Measurements from ENCODE around the gene ADSS2. TPM values are rescaled to one million over a fixed set of nuclear protein-coding genes. Genes with fewer than 3 reads are reported as not detected.
"Not testable (repeated sequence)": the region's sequence is repeated elsewhere in the genome, so short reads cannot be mapped to it uniquely, and the experiment has no call there.

Gene ADSS2
- total and polyA plus RNA-seq, 2 experiments from 2014 or later: 55.1 to 101 TPM

DNA sequence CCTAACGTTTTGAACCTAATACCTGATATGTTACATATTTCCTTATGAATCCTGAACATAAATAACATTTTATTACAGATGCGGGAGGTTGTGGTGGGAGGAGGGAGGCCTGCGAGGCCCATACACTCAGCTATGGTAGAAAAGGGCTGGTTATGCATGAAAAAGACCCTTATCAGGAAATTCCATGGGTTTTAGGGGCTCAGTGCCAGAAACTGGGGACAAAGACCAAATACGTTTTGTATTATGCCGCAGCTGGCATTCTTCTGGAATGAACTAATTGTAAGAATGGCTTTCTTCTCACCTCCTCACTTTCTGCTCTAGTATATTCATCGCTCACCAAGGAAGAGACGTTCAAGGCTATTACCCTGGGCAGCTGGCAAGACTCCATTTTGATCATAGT is 76.7 kb downstream of the ADSS2 start (continued):
- TF ChIP-seq POLR2AphosphoS5 (IDR thresholded peaks at IDR 0.05; ENCODE audit: low read depth) (no peak), EZH2phosphoT487 (IDR thresholded peaks at IDR 0.05; ENCODE audit: unreplicated experiment) (no peak), JUNB (IDR thresholded peaks at IDR 0.05; ENCODE audit: unreplicated experiment) (no peak), EZH2 (IDR thresholded peaks at IDR 0.05; ENCODE audit: low read depth, unreplicated experiment) (no peak)
- TF ChIP-seq, protein P1, sequence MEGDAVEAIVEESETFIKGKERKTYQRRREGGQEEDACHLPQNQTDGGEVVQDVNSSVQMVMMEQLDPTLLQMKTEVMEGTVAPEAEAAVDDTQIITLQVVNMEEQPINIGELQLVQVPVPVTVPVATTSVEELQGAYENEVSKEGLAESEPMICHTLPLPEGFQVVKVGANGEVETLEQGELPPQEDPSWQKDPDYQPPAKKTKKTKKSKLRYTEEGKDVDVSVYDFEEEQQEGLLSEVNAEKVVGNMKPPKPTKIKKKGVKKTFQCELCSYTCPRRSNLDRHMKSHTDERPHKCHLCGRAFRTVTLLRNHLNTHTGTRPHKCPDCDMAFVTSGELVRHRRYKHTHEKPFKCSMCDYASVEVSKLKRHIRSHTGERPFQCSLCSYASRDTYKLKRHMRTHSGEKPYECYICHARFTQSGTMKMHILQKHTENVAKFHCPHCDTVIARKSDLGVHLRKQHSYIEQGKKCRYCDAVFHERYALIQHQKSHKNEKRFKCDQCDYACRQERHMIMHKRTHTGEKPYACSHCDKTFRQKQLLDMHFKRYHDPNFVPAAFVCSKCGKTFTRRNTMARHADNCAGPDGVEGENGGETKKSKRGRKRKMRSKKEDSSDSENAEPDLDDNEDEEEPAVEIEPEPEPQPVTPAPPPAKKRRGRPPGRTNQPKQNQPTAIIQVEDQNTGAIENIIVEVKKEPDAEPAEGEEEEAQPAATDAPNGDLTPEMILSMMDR (conservative IDR thresholded peaks at IDR 0.05; ENCODE audit: low read depth in 2 of 2): no peak
- TF ChIP-seq, protein P2, sequence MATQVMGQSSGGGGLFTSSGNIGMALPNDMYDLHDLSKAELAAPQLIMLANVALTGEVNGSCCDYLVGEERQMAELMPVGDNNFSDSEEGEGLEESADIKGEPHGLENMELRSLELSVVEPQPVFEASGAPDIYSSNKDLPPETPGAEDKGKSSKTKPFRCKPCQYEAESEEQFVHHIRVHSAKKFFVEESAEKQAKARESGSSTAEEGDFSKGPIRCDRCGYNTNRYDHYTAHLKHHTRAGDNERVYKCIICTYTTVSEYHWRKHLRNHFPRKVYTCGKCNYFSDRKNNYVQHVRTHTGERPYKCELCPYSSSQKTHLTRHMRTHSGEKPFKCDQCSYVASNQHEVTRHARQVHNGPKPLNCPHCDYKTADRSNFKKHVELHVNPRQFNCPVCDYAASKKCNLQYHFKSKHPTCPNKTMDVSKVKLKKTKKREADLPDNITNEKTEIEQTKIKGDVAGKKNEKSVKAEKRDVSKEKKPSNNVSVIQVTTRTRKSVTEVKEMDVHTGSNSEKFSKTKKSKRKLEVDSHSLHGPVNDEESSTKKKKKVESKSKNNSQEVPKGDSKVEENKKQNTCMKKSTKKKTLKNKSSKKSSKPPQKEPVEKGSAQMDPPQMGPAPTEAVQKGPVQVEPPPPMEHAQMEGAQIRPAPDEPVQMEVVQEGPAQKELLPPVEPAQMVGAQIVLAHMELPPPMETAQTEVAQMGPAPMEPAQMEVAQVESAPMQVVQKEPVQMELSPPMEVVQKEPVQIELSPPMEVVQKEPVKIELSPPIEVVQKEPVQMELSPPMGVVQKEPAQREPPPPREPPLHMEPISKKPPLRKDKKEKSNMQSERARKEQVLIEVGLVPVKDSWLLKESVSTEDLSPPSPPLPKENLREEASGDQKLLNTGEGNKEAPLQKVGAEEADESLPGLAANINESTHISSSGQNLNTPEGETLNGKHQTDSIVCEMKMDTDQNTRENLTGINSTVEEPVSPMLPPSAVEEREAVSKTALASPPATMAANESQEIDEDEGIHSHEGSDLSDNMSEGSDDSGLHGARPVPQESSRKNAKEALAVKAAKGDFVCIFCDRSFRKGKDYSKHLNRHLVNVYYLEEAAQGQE (IDR thresholded peaks at IDR 0.05; ENCODE audit: unreplicated experiment): no peak

DNA sequence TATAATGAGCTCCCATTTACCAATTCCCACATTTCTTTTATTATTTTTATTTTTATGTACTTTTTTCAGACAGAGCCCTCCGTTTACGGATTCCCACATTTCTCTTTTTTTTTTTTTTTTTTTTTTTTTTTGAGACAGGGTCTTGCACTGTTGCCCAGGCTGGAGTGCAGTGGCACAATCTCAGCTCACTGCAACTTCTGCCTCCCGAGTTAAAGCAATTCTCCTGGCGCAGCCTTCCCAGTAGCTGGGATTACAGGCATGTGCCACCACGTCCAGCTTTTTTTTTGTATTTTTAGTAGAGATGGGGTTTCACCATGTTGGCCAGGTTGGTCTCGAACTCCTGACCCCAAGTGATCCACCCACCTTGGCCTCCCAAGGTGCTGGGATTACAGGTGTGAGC is 77.2 kb downstream of the ADSS2 start:
- H3K27ac ChIP-seq (ENCODE audit: low read depth); H3F3A ChIP-seq (replicated peaks; ENCODE audit: low read depth); H3K9me2 ChIP-seq (ENCODE audit: insufficient read depth); H3K27me3 Mint-ChIP-seq (ENCODE audit: insufficient read depth, low read depth, poor library complexity); H3K27me3 ChIP-seq (ENCODE audit: insufficient read depth); ATAC-seq; H3K36me3 ChIP-seq (ENCODE audit: insufficient read depth); H2AFZ ChIP-seq; H3K79me2 ChIP-seq (replicated peaks; ENCODE audit: insufficient read depth); H3K4me1 Mint-ChIP-seq; H3K4me1 ChIP-seq (ENCODE audit: insufficient read depth); H3K4me3 ChIP-seq; DNase-seq (ENCODE audit: low spot score); H3K4me2 ChIP-seq; H4K20me1 ChIP-seq (replicated peaks; ENCODE audit: insufficient read depth); H3K9me3 Mint-ChIP-seq; H3K27ac Mint-ChIP-seq; H3K4me3 Mint-ChIP-seq; H3K36me3 Mint-ChIP-seq (ENCODE audit: low read depth): not testable (repeated sequence)

DNA sequence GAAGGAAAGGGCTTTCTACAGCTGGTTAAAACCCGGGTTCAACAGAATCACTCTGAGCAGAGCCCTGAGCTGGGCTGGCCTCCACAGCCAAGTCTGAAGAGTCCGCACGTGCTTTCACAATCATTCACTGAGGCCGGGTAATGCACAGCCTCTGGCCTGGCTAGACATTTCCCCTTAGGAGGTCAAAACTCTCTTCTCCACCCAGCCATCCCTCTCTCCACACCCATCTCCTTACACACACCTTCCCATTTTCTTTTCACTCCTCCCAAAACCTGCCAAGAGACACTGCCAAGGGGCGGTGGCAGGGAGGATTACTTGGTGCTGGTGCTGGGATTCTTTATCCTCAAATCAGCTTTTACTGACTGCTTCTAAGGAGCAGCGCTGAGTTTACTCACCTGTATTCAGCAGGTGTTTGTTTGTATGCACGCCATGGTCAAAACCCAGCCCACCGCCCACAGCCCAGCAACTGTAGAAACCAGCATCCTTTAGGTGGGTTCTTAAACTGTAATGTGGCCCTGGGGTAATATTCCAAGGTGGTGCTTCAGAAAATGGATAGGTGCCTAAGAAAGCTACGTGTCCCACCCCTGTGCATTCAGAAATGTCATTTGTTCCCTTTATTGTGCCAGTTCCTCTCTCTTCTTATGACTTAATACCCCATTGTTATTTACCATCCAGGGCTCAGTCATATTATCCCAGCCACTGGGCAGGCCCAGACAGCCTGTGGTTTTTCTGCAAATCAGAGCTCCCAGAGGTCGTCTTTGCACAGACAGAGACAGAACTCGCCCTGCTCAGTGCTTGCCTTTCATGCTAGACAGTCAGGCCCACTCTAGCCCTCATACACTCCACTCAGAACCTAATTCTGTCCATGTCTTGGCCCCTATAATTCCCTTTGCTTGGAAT is 80.2 kb downstream of the ADSS2 start:
- H3K4me2 ChIP-seq: no peak overlapping the region
- no peaks in the 10 kb centered on the region for H3K9me3 Mint-ChIP-seq
- TF ChIP-seq, protein P3, sequence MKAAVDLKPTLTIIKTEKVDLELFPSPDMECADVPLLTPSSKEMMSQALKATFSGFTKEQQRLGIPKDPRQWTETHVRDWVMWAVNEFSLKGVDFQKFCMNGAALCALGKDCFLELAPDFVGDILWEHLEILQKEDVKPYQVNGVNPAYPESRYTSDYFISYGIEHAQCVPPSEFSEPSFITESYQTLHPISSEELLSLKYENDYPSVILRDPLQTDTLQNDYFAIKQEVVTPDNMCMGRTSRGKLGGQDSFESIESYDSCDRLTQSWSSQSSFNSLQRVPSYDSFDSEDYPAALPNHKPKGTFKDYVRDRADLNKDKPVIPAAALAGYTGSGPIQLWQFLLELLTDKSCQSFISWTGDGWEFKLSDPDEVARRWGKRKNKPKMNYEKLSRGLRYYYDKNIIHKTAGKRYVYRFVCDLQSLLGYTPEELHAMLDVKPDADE (IDR thresholded peaks at IDR 0.05): no peak
- TF ChIP-seq, protein P1 (conservative IDR thresholded peaks at IDR 0.05; ENCODE audit: low read depth in 2 of 2): no peak
- TF ChIP-seq POLR2AphosphoS5 (IDR thresholded peaks at IDR 0.05; ENCODE audit: low read depth): no peak

More for the DNA sequence above, 80.2 kb downstream of the ADSS2 start:
- DNase-seq (ENCODE audit: low spot score): no peak
- Mint-ChIP-seq H3K4me3 (no peak overlapping the region), H3K4me1 (peaks cover 14% of the 10 kb centered on the region), H3K27ac (no peak overlapping the region), H3K27me3 (ENCODE audit: insufficient read depth, low read depth, poor library complexity) (peaks cover 2% of the 10 kb centered on the region), H3K36me3 (ENCODE audit: low read depth) (no peaks in the 10 kb centered on the region)
- H3K79me2 ChIP-seq (replicated peaks; ENCODE audit: insufficient read depth): no peaks in the 10 kb centered on the region
- H3K4me3 ChIP-seq: no peak overlapping the region
- H3K9me2 ChIP-seq (ENCODE audit: insufficient read depth): peaks cover 4% of the 10 kb centered on the region; the same call in 1 of the 2 replicates
- peak overlapping the region; percentile 85; the same call in 1 of the 2 replicates for H2AFZ ChIP-seq
- no peaks in the 10 kb centered on the region for H3K4me1 ChIP-seq (ENCODE audit: insufficient read depth)
- H3K27me3 ChIP-seq (ENCODE audit: insufficient read depth): no peaks in the 10 kb centered on the region
- H3F3A ChIP-seq (replicated peaks; ENCODE audit: low read depth): 0 out of 2 replicates have a peak, but pooled peaks cover 4% of the 10 kb centered on the region
- no peaks in the 10 kb centered on the region for H3K36me3 ChIP-seq (ENCODE audit: insufficient read depth)
- no peaks in the 10 kb centered on the region for H4K20me1 ChIP-seq (replicated peaks; ENCODE audit: insufficient read depth)
- no peak overlapping the region for H3K27ac ChIP-seq (ENCODE audit: low read depth)
- no peak for ATAC-seq

Data from GM23338 (cell line).